Astrocyte of the spinal cord (primary cell): Measurements from ENCODE around the gene MYO1H.
"Not testable (repeated sequence)": the region's sequence is repeated elsewhere in the genome, so short reads cannot be mapped to it uniquely, and the experiment has no call there.

Experiments used
- DNase-seq: peaks from one replicate; pipeline ENCODE4 v3.0.0; 2011; ENCODE audit warnings: low read depth, low spot score
- H3K4me3 ChIP-seq: 2 replicates; pipeline ENCODE4 v1.5.1; 2011; ENCODE audit warnings: low read depth, mild to moderate bottlenecking, low read length, moderate library complexity
- CTCF ChIP-seq: IDR thresholded peaks from 2 replicates; pipeline ENCODE4 v1.5.1; 2012; ENCODE audit warnings: low read depth, mild to moderate bottlenecking, low read length, inconsistent platforms
- in situ Hi-C: cut with HindIII; loops from 2 replicates; pipeline ENCODE4 v1.10.0; 2017; ENCODE audit warnings: low sequenced_read_pairs

MYO1H gene

GRCh38 chr12:109435428-109436187 lies 87.9 kb downstream of the MYO1H start:
- in situ Hi-C loops = no loop called here
- no peak for TF ChIP-seq CTCF
- no peak for DNase-seq
- no peak overlapping the region for H3K4me3 ChIP-seq

GRCh38 chr12:109436188-109436560 lies 88.5 kb downstream of the MYO1H start:
- H3K4me3 ChIP-seq = no peak overlapping the region
- no peak for DNase-seq
- in situ Hi-C loops = no loop called here
- no peak for TF ChIP-seq CTCF

GRCh38 chr12:109439181-109439580 lies 91.5 kb downstream of the MYO1H start:
- H3K4me3 ChIP-seq = no peak overlapping the region
- no peak for TF ChIP-seq CTCF
- DNase-seq = no peak
- in situ Hi-C loops = no loop called here

- H3K4me3 ChIP-seq, in situ Hi-C loops, DNase-seq: not testable (repeated sequence)
These were observed 92.3 kb downstream of the MYO1H start for GRCh38 chr12:109439951-109440350.

GRCh38 chr12:109440851-109441490 lies 93.3 kb downstream of the MYO1H start:
- no peak overlapping the region for H3K4me3 ChIP-seq
- in situ Hi-C loops = no loop called here
- no peak for TF ChIP-seq CTCF
- no peak for DNase-seq

GRCh38 chr12:109443794-109444193 lies 96.1 kb downstream of the MYO1H start:
- in situ Hi-C loops = no loop called here

More at GRCh38 chr12:109443794-109444193, 96.1 kb downstream of the MYO1H start:
- TF ChIP-seq CTCF = no peak
- DNase-seq = no peak
- H3K4me3 ChIP-seq = no peak overlapping the region
